CD8-positive, alpha-beta memory T cell (primary cell): ENCODE measurements around the gene BIRC7. TPM values are rescaled to one million over a fixed set of nuclear protein-coding genes. Genes with fewer than 3 reads are reported as not detected.
"Not testable (repeated sequence)": the region's sequence is repeated elsewhere in the genome, so short reads cannot be mapped to it uniquely, and the experiment has no call there.

ENCODE experiments used
- CTCF ChIA-PET: fragments of 350-600 bp; sonication (Branson Sonifier 250); formaldehyde crosslinking; loops from one replicate; lab custom pipeline; 2021; ENCODE audit warnings: antibody characterized with exemption; lab: Charles Lee
- POLR2A ChIA-PET: fragments of 350-600 bp; sonication (Branson Sonifier 250); formaldehyde crosslinking; loops from one replicate; lab custom pipeline; 2021; ENCODE audit warnings: antibody characterized with exemption; lab: Charles Lee
- DNase-seq, 5 donors: peaks; one replicate each; pipeline versions ENCODE4 v3.0.0 to v3.0.0-alpha.2; 2020 to 2022; ENCODE audit warnings: mixed read lengths in 1 of 5
- H3K27ac ChIP-seq: one replicate; pipeline ENCODE4 v1.7.0; 2013; ENCODE audit warnings: low read depth, mild to moderate bottlenecking, low read length, moderate library complexity
- H3K27me3 ChIP-seq: 2 replicates; pipeline ENCODE4 v1.7.0; 2013; ENCODE audit warnings: low read length, mild to moderate bottlenecking; ENCODE audit not compliant: insufficient read depth, poor library complexity, severe bottlenecking
- H3K36me3 ChIP-seq: 2 replicates; pipeline ENCODE4 v1.7.0; 2013; ENCODE audit warnings: mild to moderate bottlenecking, low read length, moderate library complexity; ENCODE audit not compliant: insufficient read depth
- H3K4me1 ChIP-seq: 2 replicates; pipeline ENCODE4 v1.7.0; 2013; ENCODE audit warnings: mild to moderate bottlenecking, low read length, moderate library complexity; ENCODE audit not compliant: insufficient read depth
- H3K4me3 ChIP-seq: 2 replicates; pipeline ENCODE4 v1.7.0; 2013; ENCODE audit warnings: mild to moderate bottlenecking, low read length
- H3K9me3 ChIP-seq: 2 replicates; pipeline ENCODE4 v1.7.0; 2013; ENCODE audit warnings: mild to moderate bottlenecking, low read length
- H3K27ac Mint-ChIP-seq, 8 donors: one replicate each; pipeline ENCODE4 v1.8.0; 2020 to 2021; ENCODE audit warnings: mixed read lengths in 8 of 8, mild to moderate bottlenecking in 6 of 8, inconsistent platforms in 3 of 8, moderate library complexity in 3 of 8
- H3K27me3 Mint-ChIP-seq, 2 donors: one replicate each; pipeline ENCODE4 v1.8.0; 2020 to 2021; ENCODE audit warnings: mixed read lengths in 2 of 2, mild to moderate bottlenecking in 1 of 2, moderate library complexity in 1 of 2
- H3K36me3 Mint-ChIP-seq, 3 donors: one replicate each; pipeline ENCODE4 v1.8.0; 2020 to 2021; ENCODE audit warnings: mixed read lengths in 3 of 3, inconsistent platforms in 1 of 3, mild to moderate bottlenecking in 1 of 3
- H3K4me1 Mint-ChIP-seq, 3 donors: one replicate each; pipeline ENCODE4 v1.8.0; 2020 to 2021; ENCODE audit warnings: mixed read lengths in 3 of 3, inconsistent platforms in 1 of 3, mild to moderate bottlenecking in 1 of 3
- H3K4me3 Mint-ChIP-seq, 7 donors: one replicate each; pipeline ENCODE4 v1.8.0; 2020 to 2021; ENCODE audit warnings: mixed read lengths in 7 of 7, mild to moderate bottlenecking in 6 of 7, moderate library complexity in 4 of 7, inconsistent platforms in 2 of 7
- H3K9me3 Mint-ChIP-seq, 5 donors: one replicate each; pipeline ENCODE4 v1.8.0; 2020 to 2022; ENCODE audit warnings: mixed read lengths in 5 of 5, mild to moderate bottlenecking in 3 of 5, moderate library complexity in 2 of 5, inconsistent platforms in 1 of 5
- polyA plus RNA-seq: library from polyadenylated mRNA; unstranded; fragments of 300-500 nt; fragmentation: Illumina TruSeq; gene quantifications from one replicate; pipeline ENCODE4 v1.2.3, GENCODE V29; 2021
- total RNA-seq, 2 experiments: library from RNA; stranded (reverse); gene quantifications; one replicate each; pipeline ENCODE4 v1.2.3, GENCODE V29; 2021

Gene BIRC7
- total and polyA plus RNA-seq, 3 experiments from 2014 or later: not detected

DNA sequence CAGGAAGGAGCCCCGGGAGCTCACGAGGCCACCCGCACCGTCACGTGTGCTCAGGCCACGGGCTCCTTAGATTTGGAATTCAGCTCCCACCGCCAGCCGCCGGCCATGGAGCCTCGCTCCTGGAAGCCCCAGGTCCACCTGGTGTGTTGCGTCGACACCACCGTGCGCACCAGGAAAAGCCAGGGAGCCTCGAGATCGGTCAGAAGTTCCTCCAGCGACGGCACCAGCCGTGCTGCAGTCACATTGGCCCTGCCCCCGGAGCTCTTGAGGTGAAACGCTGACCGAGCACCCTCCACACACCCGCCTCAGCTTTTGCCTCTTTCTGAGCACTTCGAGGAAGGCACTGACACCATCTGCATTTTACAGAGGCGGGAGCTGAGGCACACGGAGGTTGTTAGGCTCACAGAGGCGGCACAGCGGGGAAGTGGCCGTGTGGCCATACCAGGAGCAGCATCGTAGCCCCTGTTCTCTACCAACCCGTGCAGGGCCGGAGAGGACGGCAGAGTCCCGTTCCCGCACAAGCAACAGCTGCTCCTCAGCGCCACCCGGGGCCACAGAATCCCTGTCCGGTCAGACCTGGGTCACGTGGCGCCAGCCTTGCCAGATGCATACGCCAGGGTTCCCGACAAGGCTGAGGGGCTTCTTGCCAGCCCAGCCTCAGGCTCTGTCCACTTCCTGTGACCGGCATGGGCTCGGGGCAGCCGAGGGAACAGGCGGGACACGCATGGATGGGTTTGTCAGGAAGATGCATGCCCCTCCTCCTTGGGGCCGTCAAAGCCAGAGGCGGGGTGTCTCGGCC is 11.0 kb downstream of the BIRC7 start:
- Histone ChIP-seq H3K27me3 (peaks cover 3% of the 10 kb centered on the region), H3K36me3 (no peaks in the 10 kb centered on the region), H3K4me3 (no peak overlapping the region), H3K27ac (no peak overlapping the region), H3K9me3 (no peaks in the 10 kb centered on the region), H3K4me1 (no peaks in the 10 kb centered on the region)
- no peak overlapping the region for H3K27ac Mint-ChIP-seq
- CTCF ChIA-PET: no interaction called here
- DNase-seq: no peak
- no peaks in the 10 kb centered on the region for H3K9me3 Mint-ChIP-seq
- POLR2A ChIA-PET: no interaction called here
- no peaks in the 10 kb centered on the region for H3K36me3 Mint-ChIP-seq
- peaks cover 0 to 4% (median 0%) of the 10 kb centered on the region in 3 donors for H3K4me1 Mint-ChIP-seq
- no peak overlapping the region for H3K4me3 Mint-ChIP-seq
- peaks cover 18 to 44% of the 10 kb centered on the region in 2 donors for H3K27me3 Mint-ChIP-seq

DNA sequence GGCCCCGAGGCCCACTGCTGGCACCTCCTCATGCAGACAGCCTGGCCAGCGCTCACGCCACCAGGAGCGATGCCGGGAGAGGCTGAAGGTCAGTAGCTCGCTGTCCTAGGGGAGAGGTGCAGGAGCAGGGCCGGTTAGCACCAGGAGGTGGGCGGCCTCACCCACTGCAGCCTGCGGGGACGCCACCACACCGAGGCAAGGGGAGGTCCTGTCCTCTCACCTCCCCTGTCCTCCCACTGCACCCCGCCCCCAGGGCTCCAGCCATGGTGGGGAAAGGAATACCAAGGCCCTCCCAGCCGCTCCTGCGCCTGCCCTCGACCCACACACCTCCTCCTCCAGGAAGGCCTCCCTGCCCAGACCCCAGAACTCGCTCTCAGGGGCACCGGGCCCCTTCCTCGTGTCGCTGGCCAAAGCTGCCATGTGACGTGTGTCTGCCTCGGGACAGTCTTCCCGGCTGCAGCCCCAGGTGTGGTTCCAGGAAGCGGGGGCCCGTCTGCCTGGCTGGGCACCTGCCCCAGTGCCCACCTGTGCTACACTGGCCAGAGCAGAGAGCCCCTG is 12.0 kb downstream of the BIRC7 start:
- no peaks in the 10 kb centered on the region for H3K36me3 ChIP-seq
- Mint-ChIP-seq H3K36me3 (no peaks in the 10 kb centered on the region), H3K9me3 (no peaks in the 10 kb centered on the region), H3K4me3 (no peak overlapping the region), H3K27ac (no peak overlapping the region), H3K27me3 (peaks cover 27 to 49% of the 10 kb centered on the region in 2 donors), H3K4me1 (peaks cover 2 to 6% (median 2%) of the 10 kb centered on the region in 3 donors)
- no peak for DNase-seq
- no peak overlapping the region for H3K27ac ChIP-seq
- CTCF ChIA-PET: no interaction called here
- peaks cover 7% of the 10 kb centered on the region for H3K27me3 ChIP-seq
- no peaks in the 10 kb centered on the region for H3K4me1 ChIP-seq
- POLR2A ChIA-PET: no interaction called here
- no peaks in the 10 kb centered on the region for H3K9me3 ChIP-seq
- H3K4me3 ChIP-seq: no peak overlapping the region

DNA sequence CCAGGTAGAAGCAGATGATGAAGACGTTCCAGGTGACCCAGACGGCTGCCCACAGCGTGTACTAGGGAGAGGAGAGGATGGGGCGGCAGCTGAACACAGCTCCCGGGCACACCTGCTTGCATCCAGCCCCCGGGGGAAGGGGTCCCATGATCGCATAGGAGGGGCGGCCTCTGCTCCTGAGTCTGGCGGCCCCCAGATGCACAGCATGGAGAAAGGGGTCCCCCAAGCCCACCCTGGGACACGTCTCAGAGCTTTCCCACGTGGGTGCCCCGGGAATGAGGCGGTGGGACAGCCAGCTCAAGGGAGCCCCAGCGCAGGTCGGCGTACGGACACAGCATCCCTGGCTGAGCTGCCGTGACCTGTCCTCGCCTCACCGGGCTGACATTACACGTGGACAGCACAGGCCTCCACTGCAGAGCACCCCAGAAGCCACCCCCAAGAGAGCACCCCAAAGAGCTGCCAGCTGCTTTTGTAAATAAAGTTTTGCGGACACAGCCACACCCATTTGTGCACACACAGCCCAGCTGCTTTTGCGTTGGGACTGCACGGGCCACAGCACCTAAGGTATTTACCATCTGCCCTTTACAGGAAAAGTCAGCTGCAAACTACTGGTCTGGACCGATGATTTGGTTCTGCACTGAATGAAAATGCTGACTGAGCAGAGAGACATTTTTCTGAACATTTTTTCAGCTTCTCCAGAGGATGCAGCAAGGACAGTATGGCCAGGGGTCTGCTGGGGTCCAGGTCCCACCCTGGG is 13.3 kb downstream of the BIRC7 start:
- H3K27ac Mint-ChIP-seq: peak overlapping the region in 1 of 8 donors; percentile 21

DNA sequence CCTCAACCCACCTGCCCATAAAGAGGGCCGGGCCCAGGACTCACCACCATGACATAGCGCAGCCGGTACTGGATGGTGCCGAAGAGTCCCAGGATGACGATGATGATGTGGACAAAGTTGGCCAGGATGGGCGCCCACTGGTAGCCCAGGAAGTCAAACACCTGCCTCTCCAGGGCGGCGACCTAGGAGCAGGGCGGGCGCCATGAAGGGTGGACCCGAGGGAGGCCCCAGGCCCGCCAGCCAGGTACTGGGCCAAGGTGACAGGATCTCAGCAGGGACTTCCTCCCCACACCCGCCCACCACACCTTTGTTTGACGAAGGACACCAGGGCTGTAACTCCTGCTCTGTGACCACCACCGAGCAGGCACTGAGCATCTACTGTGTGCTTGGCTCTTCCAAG is 14.2 kb downstream of the BIRC7 start:
- no peak for DNase-seq
- H3K27me3 ChIP-seq: peaks cover 14% of the 10 kb centered on the region
- no peaks in the 10 kb centered on the region for H3K9me3 Mint-ChIP-seq

More for the DNA sequence above, 13.3 kb downstream of the BIRC7 start:
- Mint-ChIP-seq H3K4me3 (no peak overlapping the region), H3K9me3 (no peaks in the 10 kb centered on the region), H3K36me3 (no peaks in the 10 kb centered on the region), H3K27me3 (peaks cover 31 to 50% of the 10 kb centered on the region in 2 donors), H3K4me1 (peaks cover 5 to 12% (median 5%) of the 10 kb centered on the region in 3 donors)
- Histone ChIP-seq H3K27ac (no peak overlapping the region), H3K9me3 (no peaks in the 10 kb centered on the region), H3K27me3 (peaks cover 13% of the 10 kb centered on the region), H3K36me3 (no peaks in the 10 kb centered on the region), H3K4me1 (no peaks in the 10 kb centered on the region), H3K4me3 (no peak overlapping the region)
- ChIA-PET CTCF (no interaction called here), POLR2A (no interaction called here)
- no peak for DNase-seq

DNA sequence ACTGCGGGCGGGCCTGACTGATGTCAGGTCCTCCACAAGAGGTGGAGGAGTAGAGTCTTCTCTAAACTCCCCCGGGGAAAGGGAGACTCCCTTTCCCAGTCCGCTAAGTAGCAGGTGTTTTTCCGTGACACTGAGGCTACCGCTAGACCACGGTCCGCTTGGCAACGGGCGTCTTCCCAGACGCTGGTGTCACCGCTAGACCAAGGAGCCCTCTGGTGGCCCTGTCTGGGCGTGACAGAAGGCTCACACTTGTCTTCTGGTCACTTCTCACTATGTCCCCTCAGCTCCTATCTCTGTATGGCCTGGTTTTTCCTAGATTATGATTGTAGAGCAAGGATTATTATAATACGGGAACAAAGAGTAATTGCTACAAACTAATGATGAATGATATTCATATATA is 15.6 kb downstream of the BIRC7 start:
- POLR2A ChIA-PET, H3K27ac ChIP-seq, CTCF ChIA-PET, H3K36me3 ChIP-seq, H3K4me3 ChIP-seq, H3K36me3 Mint-ChIP-seq, H3K9me3 Mint-ChIP-seq, H3K9me3 ChIP-seq, H3K4me3 Mint-ChIP-seq, DNase-seq, H3K4me1 ChIP-seq: not testable (repeated sequence)
- H3K27ac Mint-ChIP-seq: peak overlapping the region in 1 of 8 donors; percentile 14
- H3K27me3 ChIP-seq: peaks cover 28% of the 10 kb centered on the region
- peaks cover 5 to 16% (median 9%) of the 10 kb centered on the region in 3 donors for H3K4me1 Mint-ChIP-seq
- H3K27me3 Mint-ChIP-seq: peaks cover 35 to 63% of the 10 kb centered on the region in 2 donors

More for the DNA sequence above, 14.2 kb downstream of the BIRC7 start:
- Mint-ChIP-seq H3K36me3 (no peaks in the 10 kb centered on the region), H3K4me3 (no peak overlapping the region), H3K4me1 (peaks cover 5 to 12% (median 5%) of the 10 kb centered on the region in 3 donors), H3K27me3 (peaks cover 31 to 54% of the 10 kb centered on the region in 2 donors), H3K27ac (no peak overlapping the region)
- ChIA-PET CTCF (no interaction called here), POLR2A (no interaction called here)
- no peaks in the 10 kb centered on the region for H3K9me3 ChIP-seq
- H3K4me1 ChIP-seq: no peaks in the 10 kb centered on the region
- no peak overlapping the region for H3K4me3 ChIP-seq
- H3K27ac ChIP-seq: no peak overlapping the region
- H3K36me3 ChIP-seq: no peaks in the 10 kb centered on the region

DNA sequence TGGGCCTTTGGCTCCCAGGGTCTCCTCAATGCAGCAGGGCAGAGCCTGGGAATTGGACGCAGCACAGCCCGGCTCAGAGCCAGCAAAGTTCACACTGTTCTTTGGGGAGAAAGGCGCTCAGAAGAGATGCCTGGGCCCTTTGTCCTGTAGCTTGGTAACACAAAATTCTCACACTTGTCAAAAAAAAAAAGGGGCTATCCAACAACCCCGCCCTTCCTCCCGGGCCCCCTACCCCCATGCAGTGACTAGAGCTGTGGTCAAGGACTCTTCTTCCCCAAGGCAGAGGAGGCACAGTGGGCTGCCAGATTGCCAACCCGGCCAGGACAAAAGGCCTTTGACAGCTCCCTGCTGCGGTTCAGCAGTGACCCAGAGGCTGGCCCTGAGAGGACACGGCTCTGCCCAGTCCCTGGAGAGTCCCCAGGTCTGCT is 16.6 kb downstream of the BIRC7 start:
- H3K27me3 ChIP-seq: peaks cover 28% of the 10 kb centered on the region
- H3K27me3 Mint-ChIP-seq: peaks cover 36 to 72% of the 10 kb centered on the region in 2 donors
- peaks cover 0 to 3% (median 0%) of the 10 kb centered on the region in 3 donors for H3K36me3 Mint-ChIP-seq
- H3K9me3 ChIP-seq: no peaks in the 10 kb centered on the region
- no peak overlapping the region for H3K27ac ChIP-seq
- POLR2A ChIA-PET: no interaction called here
- H3K9me3 Mint-ChIP-seq: no peaks in the 10 kb centered on the region
- no peaks in the 10 kb centered on the region for H3K4me1 ChIP-seq
- no peak overlapping the region for H3K4me3 Mint-ChIP-seq
- H3K27ac Mint-ChIP-seq: no peak overlapping the region
- no peak overlapping the region for H3K4me3 ChIP-seq
- H3K4me1 Mint-ChIP-seq: peaks cover 5 to 12% (median 9%) of the 10 kb centered on the region in 3 donors
- CTCF ChIA-PET: no interaction called here
- no peaks in the 10 kb centered on the region for H3K36me3 ChIP-seq
- DNase-seq: no peak

DNA sequence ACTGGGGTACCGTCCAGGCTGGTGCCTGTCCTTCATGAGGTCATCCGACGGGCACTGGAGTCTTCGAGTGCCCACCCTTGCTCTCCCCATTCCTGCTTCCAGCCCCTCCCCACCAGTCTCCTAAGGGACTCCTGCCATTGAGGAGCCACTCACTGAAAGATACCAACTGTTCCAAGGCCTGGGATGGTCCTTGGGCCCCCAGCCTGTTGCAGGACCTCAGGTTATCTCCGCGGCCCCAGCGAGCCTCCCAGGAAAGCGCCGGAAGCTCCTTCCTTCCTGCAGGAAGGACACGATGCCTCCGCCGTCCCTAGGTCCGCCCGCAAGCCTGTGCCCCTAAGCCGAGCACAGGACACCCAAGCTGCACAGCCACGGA is 17.3 kb downstream of the BIRC7 start:
- Mint-ChIP-seq H3K27ac (peak overlapping the region in 1 of 8 donors; percentile 59), H3K4me3 (peak overlapping the region in 5 of 7 donors; percentile 28 to 58 (median 51)), H3K27me3 (peaks cover 38 to 77% of the 10 kb centered on the region in 2 donors), H3K9me3 (no peaks in the 10 kb centered on the region), H3K4me1 (peaks cover 5 to 12% (median 9%) of the 10 kb centered on the region in 3 donors), H3K36me3 (peaks cover 0 to 3% (median 0%) of the 10 kb centered on the region in 3 donors)
- H3K36me3 ChIP-seq: no peaks in the 10 kb centered on the region
- H3K4me3 ChIP-seq: no peak overlapping the region
- no peaks in the 10 kb centered on the region for H3K4me1 ChIP-seq
- ChIA-PET POLR2A (no interaction called here), CTCF (no interaction called here)
- no peak overlapping the region for H3K27ac ChIP-seq
- no peak for DNase-seq
- H3K27me3 ChIP-seq: peaks cover 28% of the 10 kb centered on the region
- H3K9me3 ChIP-seq: no peaks in the 10 kb centered on the region
